HG02938 (cell line): ENCODE data around the gene ZNF740.
"Not testable (repeated sequence)": the region's sequence is repeated elsewhere in the genome, so short reads cannot be mapped to it uniquely, and the experiment has no call there.

Source experiments
- ATAC-seq: cut with Tn5 transposase; IDR thresholded peaks from one replicate; pipeline ENCODE4 v1.9.1; 2021; ENCODE audit warnings: mild to moderate bottlenecking, moderate library complexity; ENCODE audit not compliant: unreplicated experiment

The ZNF740 gene

DNA sequence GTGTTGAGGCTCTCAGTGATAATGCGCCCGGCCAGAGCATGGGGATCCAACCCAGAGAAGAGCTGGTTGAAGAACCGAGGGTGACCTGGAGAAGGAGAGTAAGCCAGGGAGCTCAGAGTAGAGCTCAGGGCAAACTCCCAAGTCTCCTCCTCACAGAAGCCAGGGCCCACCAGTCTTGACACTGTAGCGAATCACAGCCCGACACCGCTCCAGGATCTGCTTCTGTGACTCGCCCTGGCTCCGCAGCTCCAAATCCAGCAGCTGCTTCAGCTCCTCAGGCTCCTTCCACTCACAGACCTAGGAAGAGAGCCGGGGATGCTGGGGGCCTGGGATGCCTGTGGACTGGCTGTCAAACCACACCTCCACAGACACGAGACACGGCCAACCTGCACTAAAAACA, 8.2 kb upstream of the ZNF740 start:
- no peak for ATAC-seq

DNA sequence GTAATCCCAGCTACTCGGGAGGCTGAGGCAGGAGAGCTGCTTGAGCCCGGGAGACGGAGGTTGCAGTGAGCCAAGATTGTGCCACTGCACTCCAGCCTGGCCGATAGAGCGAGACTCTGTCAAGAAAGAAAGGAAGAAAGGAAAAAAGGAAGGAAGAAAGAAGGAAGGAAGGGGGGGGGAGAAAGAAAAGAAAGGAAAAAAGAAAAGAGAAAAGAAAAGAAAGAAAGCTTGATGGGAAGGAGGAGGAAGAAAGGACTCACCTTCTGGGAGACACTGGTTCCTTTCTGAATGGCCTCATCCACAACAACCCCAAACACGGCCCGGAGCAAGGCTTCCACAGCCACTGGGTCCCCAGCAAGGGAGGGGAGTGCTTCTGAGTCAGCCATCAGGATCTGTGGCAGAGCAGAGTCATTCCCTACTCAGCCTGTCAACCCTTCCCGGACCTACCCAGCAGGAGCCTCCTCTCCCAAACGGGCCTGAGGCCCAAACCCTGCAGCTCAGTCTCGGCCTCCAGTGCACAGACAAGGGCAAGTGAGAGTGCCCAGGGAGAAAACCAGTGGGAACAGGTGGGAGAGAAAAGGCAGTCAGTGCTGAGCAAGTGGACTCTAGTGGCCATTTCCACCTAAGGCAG, 7.3 kb upstream of the ZNF740 start:
- no peak for ATAC-seq

DNA sequence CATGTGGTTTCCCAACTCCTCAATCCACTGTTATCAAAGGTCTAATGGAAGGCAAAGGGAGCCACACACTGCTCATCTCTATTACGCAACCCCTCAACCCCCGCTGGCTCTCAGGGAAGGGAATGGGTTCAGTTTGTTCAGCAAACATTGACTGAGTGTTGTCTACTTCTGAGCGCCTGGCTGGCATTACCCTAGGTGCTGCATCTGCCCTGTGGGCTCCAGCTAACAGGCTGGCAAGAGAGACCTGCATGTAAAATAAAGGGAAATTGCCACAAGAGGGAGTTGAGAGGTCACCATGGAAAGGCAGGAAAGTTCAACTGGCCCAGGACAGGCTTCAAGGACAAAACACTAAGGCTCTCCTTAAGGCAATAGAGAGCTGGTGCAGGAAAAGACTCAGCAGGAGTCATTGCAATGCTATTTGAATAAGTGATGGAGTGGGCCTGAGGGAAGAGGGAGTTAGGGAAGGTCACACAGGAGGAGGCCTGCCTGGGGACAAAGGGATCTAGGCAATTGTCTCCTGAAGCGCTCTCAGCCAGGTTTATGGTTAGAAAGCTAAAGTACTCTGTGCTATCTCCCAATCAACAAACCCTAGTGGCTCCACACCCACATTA, 5.5 kb upstream of the ZNF740 start:
- no peak for ATAC-seq

DNA sequence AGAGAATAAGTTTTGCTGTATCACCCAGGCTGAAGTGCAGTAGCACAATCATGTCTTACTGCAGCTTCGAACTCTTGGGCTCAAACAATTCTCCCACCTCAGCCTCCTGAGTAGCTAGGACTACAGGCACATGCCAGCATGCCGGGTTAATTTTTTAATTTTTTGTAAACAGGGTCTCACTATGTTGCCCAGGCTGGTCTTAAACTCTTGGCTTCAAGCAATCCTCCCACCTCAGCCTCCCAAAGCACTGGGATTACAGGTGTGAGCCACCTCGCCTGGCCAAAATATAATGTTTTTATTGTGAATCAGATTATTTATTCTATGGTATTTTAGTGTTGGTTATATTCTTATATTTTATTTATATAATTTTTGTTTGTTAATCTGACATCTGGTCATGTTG, 3.8 kb upstream of the ZNF740 start:
- no peak for ATAC-seq

DNA sequence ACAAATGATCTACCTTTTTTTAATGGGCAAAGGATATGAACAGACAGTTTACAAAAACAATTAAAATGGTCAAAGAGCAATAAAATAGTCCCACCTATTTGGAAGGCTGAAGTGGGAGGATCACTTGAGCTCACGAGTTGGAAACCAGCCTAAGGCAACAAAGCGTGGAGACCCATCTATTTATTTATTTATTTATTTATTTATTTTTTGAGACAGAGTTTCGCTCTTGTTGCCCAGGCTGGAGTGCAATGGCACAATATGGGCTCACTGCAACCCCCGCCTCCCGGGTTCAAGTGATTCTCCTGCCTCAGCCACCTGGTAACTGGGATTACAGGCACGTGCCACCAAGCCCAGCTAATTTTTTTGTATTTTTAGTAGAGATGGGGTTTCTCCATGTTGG, 3.1 kb upstream of the ZNF740 start:
- ATAC-seq: not testable (repeated sequence)

DNA sequence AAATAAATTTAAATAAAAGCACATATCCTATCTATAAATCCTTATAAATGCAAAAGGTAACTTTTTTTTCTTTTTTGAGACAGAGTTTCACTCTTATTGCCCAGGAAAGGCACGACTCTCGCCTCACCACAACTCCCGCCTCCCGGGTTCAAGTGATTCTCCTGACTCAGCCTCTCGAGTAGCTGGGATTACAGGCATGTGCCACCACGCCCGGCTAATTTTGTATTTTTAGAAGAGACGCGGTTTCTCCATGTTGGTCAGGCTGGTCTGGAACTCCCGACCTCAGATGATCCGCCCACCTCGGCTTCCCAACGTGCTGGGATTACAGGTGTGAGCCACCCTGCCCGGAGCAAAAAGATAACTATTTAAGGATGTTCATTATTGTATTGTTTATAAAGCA, 1.7 kb upstream of the ZNF740 start:
- not testable (repeated sequence) for ATAC-seq

DNA sequence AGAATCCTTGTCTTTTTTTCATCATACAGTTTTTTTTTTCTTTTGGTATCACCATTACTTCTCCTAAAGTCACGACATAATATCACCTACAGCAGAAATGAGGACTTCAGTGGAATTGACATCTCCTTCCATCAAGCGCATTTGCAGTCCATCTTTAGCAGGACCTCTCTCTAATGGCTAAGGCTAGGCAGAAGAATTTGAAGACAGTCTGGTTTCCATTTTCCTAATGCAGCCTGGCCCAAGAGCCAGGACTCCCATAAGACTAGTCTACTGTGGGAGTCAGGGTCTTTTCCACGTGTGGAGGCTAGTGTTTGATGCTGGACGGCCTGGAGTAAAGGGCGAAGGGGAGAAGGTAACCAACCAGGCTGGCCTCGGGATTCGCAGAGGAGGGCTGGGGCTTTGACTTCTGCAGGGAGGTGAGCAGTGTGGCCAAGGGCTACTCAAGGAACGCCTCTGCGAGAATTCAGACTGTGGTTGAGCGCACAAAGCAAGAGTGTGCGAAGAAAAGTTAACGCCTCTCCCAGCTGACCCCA, 769 bp upstream of the ZNF740 start:
- ATAC-seq: peak; percentile 25

DNA sequence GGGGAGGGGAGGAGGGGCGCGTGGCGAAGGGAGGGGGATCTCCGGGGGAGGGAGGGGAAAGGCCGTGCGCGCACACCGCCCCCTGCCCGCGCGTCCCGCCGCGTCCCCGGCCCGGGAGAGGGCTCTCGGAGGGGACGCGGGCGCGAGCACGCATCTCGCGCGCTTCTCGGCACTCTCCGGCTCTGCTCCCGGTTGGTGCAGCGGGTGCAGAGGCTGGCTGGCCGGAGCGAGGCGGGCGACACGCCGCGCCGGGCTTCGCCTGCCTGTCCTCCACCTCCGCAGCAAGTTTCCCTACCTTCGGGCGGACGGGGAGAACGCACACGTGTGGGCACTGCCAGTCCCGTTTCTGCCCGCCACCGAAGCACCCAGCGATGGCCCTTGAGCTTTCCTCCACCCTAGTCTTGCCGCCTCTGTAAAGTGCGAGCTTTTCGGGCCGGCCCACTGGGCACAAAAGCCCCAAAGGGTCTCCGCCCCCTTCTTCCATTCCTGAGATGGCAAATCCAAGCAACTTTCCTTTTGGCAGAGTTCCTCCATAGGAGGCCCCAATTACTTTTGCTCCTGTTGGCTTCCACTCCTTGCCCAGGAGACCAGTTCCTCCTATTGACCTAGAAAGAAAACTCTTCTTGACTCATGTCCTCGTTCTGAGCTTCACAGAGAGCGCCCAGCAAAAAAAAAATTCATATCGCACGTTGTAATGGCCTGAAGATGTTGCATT, 566 bp downstream of the ZNF740 start:
- ATAC-seq: peak; percentile 44

DNA sequence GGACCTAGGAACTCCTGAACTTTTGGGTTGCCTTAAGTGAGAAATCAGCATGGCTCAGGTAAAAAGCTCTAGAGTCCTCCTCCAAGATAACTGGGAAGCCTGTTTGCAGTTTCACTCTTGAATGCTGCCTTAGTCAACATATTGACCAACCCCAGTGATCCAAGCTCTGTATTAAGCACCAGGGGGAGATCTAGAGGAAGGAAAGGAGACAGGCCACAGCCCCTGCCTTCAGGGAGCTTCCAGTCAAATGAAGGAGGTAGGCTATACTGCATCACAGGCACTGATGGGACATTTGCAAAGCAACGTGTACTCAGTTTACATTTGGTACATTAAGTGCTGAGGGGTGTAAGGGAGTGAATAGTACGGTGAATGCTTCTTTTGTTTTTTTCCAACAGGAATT, 1.4 kb downstream of the ZNF740 start:
- ATAC-seq: no peak

DNA sequence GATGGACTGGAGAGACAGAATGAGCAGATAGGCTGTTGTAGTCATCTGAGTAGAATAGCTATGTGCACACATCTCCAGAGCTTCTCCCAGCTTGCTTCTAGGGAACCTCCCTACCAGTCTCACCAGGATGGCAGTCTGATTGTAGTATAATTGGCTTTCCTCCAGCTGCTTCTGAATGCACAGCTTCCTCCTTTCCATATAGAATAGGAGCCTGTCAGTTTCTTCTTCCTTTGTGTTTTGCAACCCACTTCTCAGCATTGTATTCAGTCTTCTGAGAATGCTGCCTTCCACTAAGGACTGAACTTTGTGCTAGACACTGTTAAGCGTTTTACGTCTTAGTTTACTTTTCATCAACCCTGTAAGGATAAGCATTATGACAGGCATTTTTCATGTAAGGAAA, 2.4 kb downstream of the ZNF740 start:
- ATAC-seq: no peak

DNA sequence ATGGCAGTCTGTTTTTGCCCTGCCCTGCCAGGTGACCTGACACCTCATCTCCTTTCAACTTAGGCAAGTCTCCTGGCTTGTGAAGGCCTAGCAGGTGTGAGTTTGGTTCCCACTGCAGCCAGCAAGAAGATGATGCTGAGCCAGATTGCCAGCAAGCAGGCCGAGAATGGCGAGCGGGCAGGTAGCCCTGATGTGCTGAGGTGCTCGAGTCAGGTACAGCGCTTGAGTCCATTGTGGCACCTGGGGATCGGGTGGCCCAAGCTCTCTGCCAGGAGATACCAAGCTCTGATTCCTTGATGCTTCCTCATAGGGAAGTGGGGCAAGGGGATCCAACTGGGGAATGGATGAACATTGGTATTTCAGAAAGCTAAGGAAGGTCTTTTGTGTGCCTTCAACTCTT, 4.3 kb downstream of the ZNF740 start:
- no peak for ATAC-seq

DNA sequence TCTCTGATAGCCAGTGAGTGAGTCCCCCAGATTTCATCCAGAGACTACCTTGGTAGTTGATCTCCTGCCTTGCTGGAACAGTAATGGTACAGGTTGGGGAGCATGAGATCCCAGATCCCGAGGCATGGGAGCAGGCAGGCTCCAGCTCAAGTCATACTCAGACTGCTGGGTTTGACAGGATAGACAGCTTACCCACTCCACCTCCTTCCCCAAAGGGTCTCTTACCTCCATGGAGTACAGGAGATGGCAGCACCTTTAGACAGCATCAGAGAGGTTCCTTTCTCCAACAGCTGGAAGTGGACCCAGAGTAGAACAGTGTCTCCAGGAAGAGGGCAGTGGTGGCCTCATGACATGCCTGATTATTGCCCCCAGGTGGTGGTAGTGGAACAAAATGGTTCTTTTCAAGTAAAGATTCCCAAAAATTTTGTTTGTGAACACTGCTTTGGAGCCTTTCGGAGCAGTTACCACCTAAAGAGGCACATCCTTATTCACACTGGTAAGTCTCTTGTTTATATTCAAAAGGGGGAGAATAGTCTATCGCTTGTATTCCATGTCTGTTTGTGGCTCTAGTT, 5.1 kb downstream of the ZNF740 start:
- no peak for ATAC-seq

DNA sequence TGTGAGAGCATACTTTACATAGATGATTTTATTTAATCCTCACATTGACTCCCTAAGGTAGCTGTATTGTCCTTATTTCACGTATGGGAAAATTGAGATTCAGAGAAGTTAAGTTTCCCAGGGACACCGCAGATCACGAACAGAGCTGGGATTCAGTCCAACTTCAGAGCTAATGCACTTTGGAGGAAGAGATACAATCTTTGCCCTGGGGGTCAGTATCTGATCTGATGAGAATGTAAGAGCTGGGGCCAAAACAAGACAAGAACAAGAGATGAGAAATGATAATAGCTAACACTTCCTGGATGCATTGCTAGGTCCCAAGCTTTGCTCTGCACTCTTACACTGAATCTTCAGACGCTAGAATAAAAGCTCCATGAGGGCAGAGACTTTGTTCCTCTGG, 6.2 kb downstream of the ZNF740 start:
- no peak for ATAC-seq

DNA sequence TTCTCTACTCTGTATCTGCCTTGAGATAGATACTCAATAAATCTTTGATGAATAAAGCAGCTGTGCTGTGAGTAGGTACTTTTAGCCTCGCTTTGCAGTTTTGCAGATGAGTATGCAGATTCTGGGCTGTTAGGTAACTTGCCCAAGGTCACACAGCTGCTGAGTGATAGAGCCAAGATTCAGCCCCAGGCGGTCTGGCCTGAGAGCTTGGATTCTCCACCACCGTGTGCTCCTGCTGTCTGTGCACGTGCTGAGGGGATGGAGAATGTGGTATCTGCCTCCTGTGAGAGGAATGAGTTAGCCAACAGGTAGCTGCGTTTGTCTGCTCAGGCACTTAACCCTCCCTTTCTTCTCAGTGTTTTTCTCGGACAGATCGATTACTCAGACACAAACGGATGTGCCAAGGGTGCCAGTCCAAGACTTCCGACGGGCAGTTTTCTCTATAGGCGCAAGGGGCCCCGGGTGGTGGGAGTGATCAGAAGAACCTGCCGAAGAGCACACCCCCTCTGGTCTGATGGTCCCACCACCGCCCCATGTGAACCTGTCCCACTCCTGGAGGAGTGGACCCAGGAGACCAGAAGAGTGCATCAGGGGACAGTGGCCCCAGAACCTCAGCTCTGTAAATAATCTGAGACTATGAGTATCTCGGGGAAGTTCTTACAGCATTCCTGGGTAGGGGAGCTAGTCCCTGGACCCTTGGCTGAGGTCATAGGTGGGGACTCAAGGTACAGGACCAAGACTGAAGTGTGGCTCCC, 6.8 kb downstream of the ZNF740 start:
- no peak for ATAC-seq

DNA sequence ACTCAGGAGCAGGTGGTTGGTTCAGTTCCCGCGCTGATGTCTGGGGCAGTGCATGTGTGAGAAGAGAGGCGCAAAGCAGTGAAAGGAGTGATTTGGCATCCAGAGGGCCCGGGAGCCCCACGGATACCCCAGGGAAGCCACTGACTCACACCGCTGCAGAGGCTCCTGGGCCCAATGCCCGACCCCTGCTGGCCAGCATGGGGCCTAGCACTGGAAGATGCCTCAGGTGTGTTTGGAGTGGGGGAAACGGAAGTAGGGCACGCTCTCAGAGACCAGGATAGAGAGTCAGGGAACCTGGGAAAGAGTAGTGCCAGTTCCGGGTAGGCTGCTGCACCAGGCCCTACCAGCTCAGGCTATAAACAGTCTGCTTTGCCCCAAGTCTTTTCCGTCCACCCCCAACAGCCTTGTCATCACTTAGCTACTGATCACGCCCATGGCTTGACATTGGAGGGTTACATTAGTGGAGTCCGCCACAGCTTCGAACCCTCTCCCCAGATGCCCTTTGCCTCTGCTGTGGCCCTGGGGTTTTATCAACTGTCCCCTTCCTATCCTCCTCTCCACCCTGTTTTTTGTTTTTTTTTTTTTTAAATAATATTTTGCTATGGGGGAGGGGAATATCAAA, 9.7 kb downstream of the ZNF740 start:
- ATAC-seq: no peak

DNA sequence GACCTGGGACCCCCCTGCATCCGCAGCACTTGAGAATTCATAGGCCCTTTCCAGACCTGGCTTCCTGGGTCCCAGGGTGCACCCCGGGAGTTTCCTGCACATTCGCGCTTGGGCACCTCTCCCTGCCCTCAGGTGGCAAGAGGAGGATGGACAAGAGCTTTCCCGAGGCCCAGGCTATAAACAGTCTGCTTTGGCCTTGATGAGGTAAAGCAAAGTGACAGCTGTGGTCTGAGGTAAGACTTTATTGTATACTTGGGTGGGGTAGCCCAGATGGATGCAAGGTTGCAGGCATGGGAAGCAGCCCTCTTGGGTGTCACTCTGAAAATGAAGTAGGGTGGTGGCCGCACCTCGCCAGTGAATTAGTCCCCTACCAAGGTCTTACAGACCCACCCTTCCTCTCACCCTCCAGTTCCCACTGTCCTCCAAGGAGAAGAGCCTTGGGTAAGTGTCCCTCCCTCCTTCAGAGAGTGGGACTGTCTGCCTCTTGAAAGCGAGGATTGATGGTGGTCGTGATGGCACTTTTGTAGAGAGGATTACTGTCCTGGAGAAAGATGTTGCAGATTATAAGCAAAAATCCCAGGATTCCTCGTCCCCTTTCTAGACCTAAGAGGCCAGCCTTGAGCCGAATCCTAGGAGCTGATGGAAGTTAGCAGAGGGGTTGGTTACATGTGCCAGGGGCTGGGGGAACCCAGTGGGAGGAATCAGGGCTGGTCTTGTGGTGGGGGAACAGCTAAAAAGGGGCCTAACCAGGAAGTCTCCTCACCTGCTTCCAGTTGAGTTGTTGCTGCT, 10.8 kb downstream of the ZNF740 start:
- no peak for ATAC-seq

DNA sequence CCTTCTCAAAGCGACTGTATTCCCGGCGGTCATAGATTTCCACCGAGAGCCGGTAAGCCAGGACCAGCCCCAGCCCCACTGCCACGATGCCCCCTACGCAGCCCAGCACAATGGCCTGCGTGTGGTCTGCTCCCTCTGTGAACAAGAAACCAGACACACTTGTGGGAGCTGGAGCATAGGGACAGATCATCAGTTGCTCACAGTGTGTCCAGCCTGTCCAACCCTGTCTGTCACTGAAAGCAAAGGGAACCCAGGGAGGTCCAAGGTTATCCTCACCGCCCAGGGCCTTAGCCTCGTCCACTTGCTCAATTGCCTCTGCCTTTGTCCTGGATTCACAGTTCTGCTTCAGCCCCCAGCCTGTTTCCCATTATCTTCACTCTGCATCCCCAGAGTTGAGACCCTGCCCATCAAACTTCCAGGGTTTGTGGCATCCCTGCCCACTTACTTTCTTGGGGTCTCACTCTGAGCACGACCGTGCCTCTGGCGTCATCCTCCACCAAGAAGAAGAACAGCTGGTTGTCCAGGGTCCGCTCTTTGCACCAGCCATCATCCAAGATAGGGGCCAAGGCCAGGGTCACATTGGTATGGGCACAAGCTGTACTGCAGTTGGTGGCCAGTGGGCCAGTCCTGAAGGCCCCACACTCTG, 11.5 kb downstream of the ZNF740 start:
- ATAC-seq: no peak

DNA sequence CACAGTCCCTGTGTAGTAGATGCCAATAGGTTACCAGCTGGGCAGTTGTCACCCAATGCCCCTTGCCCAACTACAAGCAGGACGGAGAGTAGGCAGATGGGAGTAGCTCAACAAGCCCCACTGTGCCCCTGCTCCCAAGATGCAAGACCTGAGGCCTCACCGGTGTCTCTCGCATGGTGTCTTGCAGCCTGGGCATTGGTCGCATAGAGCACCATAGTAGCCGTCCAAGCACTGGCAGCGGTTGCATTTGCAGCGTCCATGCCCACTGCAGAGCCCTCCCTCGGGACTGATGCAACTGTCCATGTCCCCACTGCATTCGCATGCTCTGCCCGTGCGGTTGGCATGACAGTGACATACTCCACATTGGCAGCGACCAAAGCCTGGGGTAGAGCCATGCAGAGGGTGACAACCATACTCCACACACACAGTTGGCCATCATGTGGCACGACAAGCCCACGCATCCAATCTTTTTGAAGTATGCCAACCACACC, 12.1 kb downstream of the ZNF740 start:
- no peak for ATAC-seq

DNA sequence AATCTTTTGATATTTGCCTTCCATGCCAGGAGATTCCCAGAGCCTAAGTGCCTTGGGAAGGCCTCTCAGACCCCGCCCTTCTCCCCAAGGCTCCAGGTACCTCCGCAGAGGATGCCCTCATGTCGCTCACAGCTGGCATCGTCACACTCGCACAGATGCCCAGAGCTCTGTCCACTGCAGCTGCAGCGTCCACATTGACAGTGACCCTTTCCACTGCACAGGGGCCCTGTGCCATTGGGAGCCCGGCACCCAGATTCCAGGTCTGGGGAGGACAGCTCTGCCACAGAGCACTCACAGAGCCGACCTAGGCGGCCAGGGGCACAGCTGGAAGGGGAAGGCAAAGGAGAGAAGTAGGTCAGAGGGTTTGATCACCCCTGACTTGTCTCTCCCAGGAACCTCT, 12.5 kb downstream of the ZNF740 start:
- ATAC-seq: no peak
